Right ventricle myocardium superior (tissue), 1 donor: ENCODE data around the gene AQP6. TPM values are rescaled to one million over a fixed set of nuclear protein-coding genes. Genes with fewer than 3 reads are reported as not detected.

Experiments
- ATAC-seq: fragments of 200-7000 bp; cut with Tn5 transposase; one replicate; pipeline ENCODE4 v1.9.1; 2020; ENCODE audit warnings: mild to moderate bottlenecking; ENCODE audit not compliant: poor library complexity
- DNase-seq: peaks from one replicate; pipeline ENCODE4 v3.0.0-alpha.2; 2020
- intact Hi-C: fragments of 100-400 bp; cut with DNase I; formaldehyde crosslinking; loops from one replicate; pipeline ENCODE4 v1.11.2; 2022
- total RNA-seq: library from RNA; stranded (reverse); fragmentation: NEBNext Ultra II Directional; extraction: Animal tissue kit (Norgen Biotek cat#: 25700); gene quantifications from one replicate; pipeline ENCODE4 v1.2.1, GENCODE V29; 2021
- donor health status: DM: no; HTN: yes; CAD: no; lungs with severe emphysema.

The AQP6 gene
- total RNA-seq, 1 donor from 2014 or later, result not detected

DNA sequence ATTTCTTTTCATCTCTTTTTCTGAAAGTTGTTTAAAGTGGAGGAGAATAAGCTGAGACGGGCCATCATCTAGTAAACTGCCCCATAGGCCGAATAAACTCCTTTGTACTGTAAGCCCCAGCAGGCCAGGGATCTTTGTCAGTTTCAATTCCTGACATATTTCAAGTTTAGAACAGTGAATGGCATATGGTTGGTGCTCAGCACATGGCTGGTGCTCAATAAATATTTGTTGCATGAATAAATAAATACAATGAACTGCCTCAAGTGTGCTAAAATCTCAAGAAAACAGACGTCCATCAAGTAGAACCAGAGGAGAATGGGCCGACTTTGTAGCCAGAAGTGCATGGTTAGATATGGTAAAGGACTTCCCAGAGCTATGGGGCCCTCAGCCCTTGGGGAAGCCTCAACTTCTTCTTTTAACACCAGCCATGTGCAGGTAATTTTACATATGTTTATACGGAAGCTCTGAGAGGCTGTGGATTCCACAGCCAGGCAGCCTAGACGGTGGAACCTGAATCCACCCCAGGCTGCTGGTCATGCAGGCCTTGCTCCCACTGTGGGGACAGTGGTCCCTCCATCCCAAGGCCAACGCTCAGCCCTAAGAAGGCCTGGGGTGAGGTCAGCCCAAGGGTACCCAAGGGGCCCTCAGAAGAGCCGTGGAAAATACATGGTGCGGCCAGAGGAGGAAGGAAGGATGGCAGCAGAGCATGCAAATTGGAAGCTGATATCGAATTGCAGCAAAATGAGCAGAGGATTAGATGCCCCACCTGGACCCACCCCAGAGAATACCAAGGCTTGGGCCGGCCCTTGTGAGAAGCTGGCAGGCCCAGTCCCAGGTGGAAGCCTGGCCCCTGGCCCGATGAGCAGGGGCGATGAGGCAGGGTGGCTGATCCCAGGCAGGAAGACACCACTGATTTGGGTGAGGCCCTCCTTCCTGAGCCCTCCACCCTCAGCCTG lies 30.9 kb upstream of the AQP6 start:
- intact Hi-C loops, result loop anchor here (10.0 kb wide), 1 partner anchor 77 kb away; no protein-coding TSS in a partner anchor
- no peak for ATAC-seq
- no peak for DNase-seq

- intact Hi-C loops, result loop anchor here (10.0 kb wide), 1 partner anchor 78 kb away; no protein-coding TSS in a partner anchor
- no peak for ATAC-seq
- DNase-seq, result no peak
These were observed 30.2 kb upstream of the AQP6 start for GRCh38 chr12:49942512-49942893.

DNA sequence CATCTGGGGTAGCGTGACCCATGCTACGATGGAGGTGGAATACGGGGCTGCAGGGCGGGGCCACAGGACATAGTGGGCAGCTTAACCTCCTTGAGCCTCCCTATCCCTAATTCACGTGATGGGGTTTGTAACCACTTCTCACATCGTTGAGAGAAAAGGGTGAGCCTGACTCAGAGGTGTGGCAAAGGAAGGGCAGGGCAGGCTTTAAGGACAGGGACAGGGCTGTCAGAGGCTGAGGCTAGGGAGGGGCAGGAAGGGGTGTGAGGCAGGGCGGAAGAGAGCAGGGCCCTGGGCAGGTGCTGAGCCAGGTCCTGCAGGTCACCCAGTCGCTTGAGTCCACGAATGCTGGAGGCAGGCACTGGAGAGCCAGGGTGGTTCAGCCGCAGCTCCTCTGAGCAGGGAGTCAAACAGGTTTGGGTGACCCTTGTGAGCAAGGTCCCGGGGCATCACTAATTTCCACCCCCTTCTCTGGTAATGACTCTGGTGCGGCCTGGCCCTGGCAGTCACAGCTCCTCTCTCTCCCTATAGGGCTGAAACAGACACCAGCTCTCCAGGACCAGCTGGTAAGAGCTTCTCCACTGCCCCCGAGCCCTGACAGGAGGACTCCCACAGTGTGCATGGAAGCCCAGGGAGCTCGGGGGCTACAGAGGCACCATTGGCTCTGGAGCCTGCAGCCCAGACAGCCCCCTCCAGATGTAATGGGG lies 29.7 kb upstream of the AQP6 start:
- DNase-seq (no peak), ATAC-seq (no peak)
- intact Hi-C loops, result loop anchor here (10.0 kb wide), 1 partner anchor 78 kb away; no protein-coding TSS in a partner anchor

- intact Hi-C loops, result loop anchor here (10.0 kb wide), 1 partner anchor 79 kb away; no protein-coding TSS in a partner anchor
- ATAC-seq (no peak), DNase-seq (no peak)
These were observed 29.2 kb upstream of the AQP6 start for GRCh38 chr12:49943625-49943960.

- no peak for ATAC-seq
- intact Hi-C loops, result loop anchor here (10.0 kb wide), 1 partner anchor 79 kb away; no protein-coding TSS in a partner anchor
- no peak for DNase-seq
These were observed 28.7 kb upstream of the AQP6 start for GRCh38 chr12:49944046-49944445.

DNA sequence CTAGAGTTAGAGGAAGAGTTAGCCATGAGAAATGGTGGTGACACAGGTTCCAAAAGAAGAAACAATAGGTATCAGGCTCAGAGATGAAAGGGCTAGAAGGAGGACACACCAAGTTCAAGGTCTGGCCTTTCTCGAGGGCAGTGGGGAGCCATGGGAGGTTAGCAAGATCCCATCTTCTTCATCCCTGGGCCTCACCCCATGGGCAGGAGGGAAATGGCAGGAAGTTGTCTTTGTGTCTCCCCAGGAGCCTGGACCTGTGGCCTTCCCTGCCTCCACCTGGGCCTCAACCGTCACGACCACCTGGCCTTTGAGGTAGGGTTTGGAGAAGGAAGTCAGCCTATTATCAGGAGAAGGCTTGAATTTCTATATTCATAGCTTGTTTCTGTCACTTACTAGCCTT lies 28.0 kb upstream of the AQP6 start:
- intact Hi-C loops, result loop anchor here (10.0 kb wide), 1 partner anchor 80 kb away; no protein-coding TSS in a partner anchor
- no peak for ATAC-seq
- no peak for DNase-seq

DNA sequence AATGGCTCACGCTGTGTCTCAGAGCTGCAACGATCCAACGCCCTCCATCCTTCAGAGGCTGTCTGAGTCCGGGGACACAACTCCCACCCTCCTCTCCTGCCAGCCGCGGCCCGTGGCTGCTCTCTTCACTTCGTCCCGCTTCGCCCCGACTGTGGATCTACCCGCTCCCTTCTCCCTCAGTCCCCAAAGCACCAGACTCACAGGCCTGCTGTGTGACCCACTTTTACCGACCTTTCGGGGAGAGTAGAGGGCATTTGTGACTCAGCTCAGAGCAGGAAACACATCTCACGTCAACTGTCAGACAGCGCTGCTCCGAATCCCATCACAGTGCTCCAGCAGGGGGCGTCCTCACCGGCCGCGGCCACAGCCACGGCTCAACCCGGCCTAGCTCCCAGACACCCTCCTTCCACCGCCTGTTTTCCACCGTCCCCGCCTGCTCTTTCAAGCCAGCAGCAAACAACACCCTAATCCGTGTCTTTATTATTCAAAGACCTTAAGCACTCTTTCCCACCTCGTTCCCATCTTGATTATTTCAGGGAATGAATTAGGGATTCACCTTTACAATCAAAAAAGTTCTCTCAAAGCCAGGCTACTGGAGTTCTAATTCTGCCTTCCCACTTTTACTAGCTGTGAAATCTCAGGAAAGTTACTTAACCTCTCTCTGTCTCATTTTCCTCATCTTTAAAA lies 27.2 kb upstream of the AQP6 start:
- ATAC-seq (peak; percentile 98), DNase-seq (peak; percentile 90)
- intact Hi-C loops, result loop anchor here (10.0 kb wide), 1 partner anchor 81 kb away; no protein-coding TSS in a partner anchor

- intact Hi-C loops, result loop anchor here (10.0 kb wide), 1 partner anchor 81 kb away; no protein-coding TSS in a partner anchor
- ATAC-seq (no peak), DNase-seq (no peak)
These were observed 26.7 kb upstream of the AQP6 start for GRCh38 chr12:49946086-49946485.

GRCh38 chr12:49946497-49946896 lies 26.2 kb upstream of the AQP6 start:
- intact Hi-C loops, result loop anchor here (10.0 kb wide), 1 partner anchor 82 kb away; no protein-coding TSS in a partner anchor
- ATAC-seq, result no peak
- no peak for DNase-seq

GRCh38 chr12:49947593-49948226 lies 25.0 kb upstream of the AQP6 start:
- intact Hi-C loops, result loop anchor here (10.0 kb wide), 1 partner anchor 83 kb away; no protein-coding TSS in a partner anchor
- ATAC-seq (no peak), DNase-seq (no peak)

GRCh38 chr12:49948866-49949845 lies 23.6 kb upstream of the AQP6 start:
- intact Hi-C loops, result loop anchor here (10.0 kb wide), 1 partner anchor 84 kb away; no protein-coding TSS in a partner anchor
- DNase-seq (no peak), ATAC-seq (no peak)

DNA sequence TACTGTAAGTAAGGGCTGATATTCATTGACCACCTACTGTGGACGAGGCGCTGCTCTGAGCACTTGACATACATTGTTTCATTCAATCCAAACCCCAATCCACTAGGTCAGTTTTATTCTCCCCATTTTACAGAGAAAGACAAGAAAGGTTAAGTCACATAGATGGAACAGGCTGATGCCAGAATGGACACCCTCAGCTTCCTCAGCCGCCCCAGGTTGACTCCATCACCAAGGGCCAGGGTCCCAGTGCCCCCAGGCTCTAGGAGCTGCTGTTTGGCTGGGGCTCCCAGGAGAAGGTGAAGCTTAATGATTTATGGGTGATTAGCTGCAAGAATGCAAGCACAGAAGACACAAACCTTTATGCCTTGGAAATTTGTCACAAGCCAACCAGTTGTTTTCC lies 22.9 kb upstream of the AQP6 start:
- ATAC-seq (no peak), DNase-seq (no peak)
- intact Hi-C loops, result loop anchor here (10.0 kb wide), 1 partner anchor 85 kb away; no protein-coding TSS in a partner anchor

- DNase-seq, result no peak
- ATAC-seq, result no peak
- intact Hi-C loops, result no loop called here
These were observed 22.2 kb upstream of the AQP6 start, which contains the start of gene AQP2 for GRCh38 chr12:49950273-49951251. AQP2 (plus strand) TSS chr12:49950737; CDS start chr12:49950831, 94 bp downstream.

GRCh38 chr12:49951411-49952240 lies 21.1 kb upstream of the AQP6 start:
- intact Hi-C loops, result no loop called here
- no peak for ATAC-seq
- DNase-seq, result no peak
